Osteocyte (in vitro differentiated cells): ENCODE data around the gene UCMA. TPM values are rescaled to one million over a fixed set of nuclear protein-coding genes. Genes with fewer than 3 reads are reported as not detected.
A peak's percentile ranks its signal among the peaks of the same experiment; 100 is the strongest.

Experiments used
- DNase-seq: peaks from one replicate; pipeline ENCODE4 v3.0.0; 2021; ENCODE audit warnings: mixed read lengths; ENCODE audit not compliant: unreplicated experiment; ENCODE audit errors: extremely low spot score
- H3K27ac Mint-ChIP-seq: one replicate; pipeline ENCODE4 v1.8.0; 2021; ENCODE audit warnings: mild to moderate bottlenecking, mixed read lengths; ENCODE audit not compliant: unreplicated experiment
- H3K27me3 Mint-ChIP-seq: one replicate; pipeline ENCODE4 v1.8.0; 2021; ENCODE audit warnings: mixed read lengths; ENCODE audit not compliant: unreplicated experiment
- H3K36me3 Mint-ChIP-seq: one replicate; pipeline ENCODE4 v1.8.0; 2021; ENCODE audit warnings: mixed read lengths; ENCODE audit not compliant: unreplicated experiment
- H3K4me1 Mint-ChIP-seq: one replicate; pipeline ENCODE4 v1.8.0; 2021; ENCODE audit warnings: mixed read lengths; ENCODE audit not compliant: unreplicated experiment
- H3K4me3 Mint-ChIP-seq: one replicate; pipeline ENCODE4 v1.8.0; 2021; ENCODE audit warnings: mild to moderate bottlenecking, moderate library complexity, mixed read lengths; ENCODE audit not compliant: unreplicated experiment
- H3K9me3 Mint-ChIP-seq: one replicate; pipeline ENCODE4 v1.8.0; 2021; ENCODE audit warnings: mixed read lengths; ENCODE audit not compliant: unreplicated experiment
- total RNA-seq: library from RNA; stranded (reverse); gene quantifications from 2 replicates; pipeline ENCODE4 v1.2.1, GENCODE V29; 2021
- TF ChIP-seq, protein P1 (sequence below): fragments of 200-600 bp; sonication (generic); IDR thresholded peaks from 2 replicates; pipeline ENCODE4 v1.5.0; 2021; ENCODE audit warnings: antibody characterized with exemption, mild to moderate bottlenecking, moderate library complexity

UCMA gene
- total RNA-seq, 1 donor from 2014 or later, result not detected

GRCh38 chr10:13219685-13220670 is 14.2 kb downstream of the UCMA start:
- Mint-ChIP-seq H3K36me3 (no peaks in the 10 kb centered on the region), H3K4me1 (peaks cover 5% of the 10 kb centered on the region), H3K27me3 (no peaks in the 10 kb centered on the region), H3K9me3 (peaks cover 4% of the 10 kb centered on the region), H3K27ac (no peak overlapping the region), H3K4me3 (no peak overlapping the region)
- DNase-seq, result no peak
- TF ChIP-seq, protein P1, sequence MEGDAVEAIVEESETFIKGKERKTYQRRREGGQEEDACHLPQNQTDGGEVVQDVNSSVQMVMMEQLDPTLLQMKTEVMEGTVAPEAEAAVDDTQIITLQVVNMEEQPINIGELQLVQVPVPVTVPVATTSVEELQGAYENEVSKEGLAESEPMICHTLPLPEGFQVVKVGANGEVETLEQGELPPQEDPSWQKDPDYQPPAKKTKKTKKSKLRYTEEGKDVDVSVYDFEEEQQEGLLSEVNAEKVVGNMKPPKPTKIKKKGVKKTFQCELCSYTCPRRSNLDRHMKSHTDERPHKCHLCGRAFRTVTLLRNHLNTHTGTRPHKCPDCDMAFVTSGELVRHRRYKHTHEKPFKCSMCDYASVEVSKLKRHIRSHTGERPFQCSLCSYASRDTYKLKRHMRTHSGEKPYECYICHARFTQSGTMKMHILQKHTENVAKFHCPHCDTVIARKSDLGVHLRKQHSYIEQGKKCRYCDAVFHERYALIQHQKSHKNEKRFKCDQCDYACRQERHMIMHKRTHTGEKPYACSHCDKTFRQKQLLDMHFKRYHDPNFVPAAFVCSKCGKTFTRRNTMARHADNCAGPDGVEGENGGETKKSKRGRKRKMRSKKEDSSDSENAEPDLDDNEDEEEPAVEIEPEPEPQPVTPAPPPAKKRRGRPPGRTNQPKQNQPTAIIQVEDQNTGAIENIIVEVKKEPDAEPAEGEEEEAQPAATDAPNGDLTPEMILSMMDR, result peak; percentile 10

DNA sequence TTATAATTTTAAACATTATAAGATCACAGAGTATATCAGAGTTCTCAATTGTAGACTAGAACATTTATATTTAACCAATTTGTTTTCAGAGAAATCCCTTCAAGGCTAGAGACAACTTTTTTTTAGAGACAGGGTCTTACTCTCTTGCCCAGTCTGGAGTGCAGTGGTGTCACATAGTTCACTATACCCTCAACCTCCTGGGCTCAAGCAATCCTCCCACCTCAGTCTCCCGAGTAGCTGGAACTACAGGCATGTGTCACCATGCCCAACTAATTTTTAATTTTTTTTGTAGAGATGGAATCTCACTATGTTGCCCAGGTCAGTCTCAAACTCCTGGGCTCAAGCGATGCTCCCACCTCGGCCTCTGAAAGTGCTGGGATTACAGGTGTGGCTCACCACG is 15.3 kb downstream of the UCMA start:
- Mint-ChIP-seq H3K36me3 (no peaks in the 10 kb centered on the region), H3K4me1 (peaks cover 5% of the 10 kb centered on the region), H3K9me3 (peaks cover 4% of the 10 kb centered on the region), H3K27ac (no peak overlapping the region), H3K4me3 (no peak overlapping the region), H3K27me3 (no peaks in the 10 kb centered on the region)
- TF ChIP-seq, protein P1, result no peak
- DNase-seq, result no peak

DNA sequence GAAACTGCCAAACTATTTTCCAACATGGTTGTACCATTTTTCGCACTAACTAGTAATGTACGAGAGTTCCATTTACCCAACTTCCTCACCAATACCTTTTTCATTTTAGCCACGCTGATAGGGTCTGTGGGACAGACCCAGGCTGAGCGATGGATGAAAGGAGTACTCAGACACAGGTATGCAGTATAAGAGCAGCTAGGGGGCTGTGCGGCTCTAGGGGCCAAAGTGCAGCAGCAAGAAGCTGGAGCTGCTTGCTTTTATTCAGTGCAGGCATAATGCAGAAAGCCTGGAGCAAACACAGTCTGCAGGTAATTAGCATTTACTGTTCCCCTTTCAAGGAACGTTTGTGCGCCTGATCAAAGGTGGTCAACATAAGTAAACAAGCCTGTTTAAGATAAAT is 21.0 kb downstream of the UCMA start:
- Mint-ChIP-seq H3K36me3 (no peaks in the 10 kb centered on the region), H3K4me1 (no peaks in the 10 kb centered on the region), H3K9me3 (no peaks in the 10 kb centered on the region), H3K4me3 (no peak overlapping the region), H3K27ac (no peak overlapping the region), H3K27me3 (no peaks in the 10 kb centered on the region)
- no peak for DNase-seq
- TF ChIP-seq, protein P1, result no peak

GRCh38 chr10:13206546-13207443 is 27.4 kb downstream of the UCMA start:
- H3K27ac Mint-ChIP-seq, result no peak overlapping the region
- no peaks in the 10 kb centered on the region for H3K9me3 Mint-ChIP-seq
- no peak for DNase-seq
- TF ChIP-seq, protein P1, result peak; percentile 75
- no peaks in the 10 kb centered on the region for H3K4me1 Mint-ChIP-seq
- no peaks in the 10 kb centered on the region for H3K27me3 Mint-ChIP-seq
- H3K4me3 Mint-ChIP-seq, result no peak overlapping the region
- H3K36me3 Mint-ChIP-seq, result peaks cover 7% of the 10 kb centered on the region
